Measurements from ENCODE around the gene DDIT4L. TPM values are rescaled to one million over a fixed set of nuclear protein-coding genes. Genes with fewer than 3 reads are reported as not detected.

The DDIT4L gene
- total and polyA plus RNA-seq, 2 donors (not counting 3 experiments of a cell fraction or from before 2014, with no cell fraction given) = 0.73 to 2.0 TPM

DNA sequence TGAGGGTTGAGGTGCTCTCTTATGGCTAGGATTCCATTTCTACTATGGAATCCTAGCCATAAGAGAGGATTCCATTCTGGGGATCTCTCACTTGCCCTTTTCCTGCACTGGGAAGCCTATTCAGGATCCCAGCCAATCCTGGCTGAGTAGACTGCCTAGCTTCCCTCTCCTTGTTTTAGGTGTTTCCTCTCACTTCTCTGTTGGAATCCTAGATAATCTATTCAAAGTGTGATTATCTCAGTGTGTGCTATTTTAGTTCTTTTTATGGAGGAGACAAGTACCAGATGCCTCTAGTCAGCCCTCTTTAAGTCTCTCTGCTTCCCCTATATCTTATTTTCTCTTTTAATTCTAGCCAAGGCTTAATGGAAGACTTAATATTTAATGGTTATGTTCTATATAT, 34.5 kb upstream of the DDIT4L start:
- H3K9ac ChIP-seq (replicated peaks; ENCODE audit: extremely low read depth, insufficient read depth, low read length) = no peak overlapping the region

More for the DNA sequence above, 34.5 kb upstream of the DDIT4L start:
- Histone ChIP-seq H3K9me3 (replicated peaks; ENCODE audit: control insufficient read depth, insufficient read depth, low read length) (no peaks in the 10 kb centered on the region), H2AFZ (ENCODE audit: low read depth, low read length) (no peak overlapping the region), H3K27me3 (ENCODE audit: control insufficient read depth in 2 of 2, insufficient read depth in 2 of 2, low read length in 2 of 2) (no peaks in the 10 kb centered on the region), H3K79me2 (ENCODE audit: control insufficient read depth, insufficient read depth, low read length) (no peaks in the 10 kb centered on the region), H3K4me2 (ENCODE audit: insufficient read depth, low read length) (no peak overlapping the region), H3K4me1 (ENCODE audit: control insufficient read depth, extremely low read depth, insufficient read depth, low read length) (no peaks in the 10 kb centered on the region), H3K4me3 (replicated peaks in 1 of 3; ENCODE audit: insufficient read depth in 1 of 3, low read depth in 1 of 3, low read length in 3 of 3) (no peak overlapping the region), H3K27ac (ENCODE audit: insufficient read depth, low read depth, low read length) (no peak overlapping the region), H3K9me1 (replicated peaks; ENCODE audit: control insufficient read depth, extremely low read depth, insufficient read depth, low read length) (no peaks in the 10 kb centered on the region), H4K20me1 (replicated peaks; ENCODE audit: control insufficient read depth, extremely low read depth, insufficient read depth, low read length) (no peaks in the 10 kb centered on the region), H3K36me3 (ENCODE audit: control insufficient read depth in 2 of 2, extremely low read depth in 1 of 2, insufficient read depth in 2 of 2, low read length in 2 of 2) (no peaks in the 10 kb centered on the region)
- CTCF ChIA-PET = interaction anchor here (1.5 to 1.6 kb wide), 2 partner anchors 11 to 22 kb away, joined by 4 read pairs; no protein-coding TSS in a partner anchor
- BruUV-seq (replicated peaks) = no TSS peak
- DNase-seq (ENCODE audit: low read depth, low spot score) (no peak), FAIRE-seq (no peak)
- dilution Hi-C loops (cut with MboI; ENCODE audit: extremely low pct_ligation_motif_present, low sequenced_read_pairs) = no loop called here
- POLR2A ChIA-PET = no interaction called here
- TF ChIP-seq MYC (IDR thresholded peaks at IDR 0.05; ENCODE audit: low read depth, low read length) (no peak), GATA2 (IDR thresholded peaks at IDR 0.05; ENCODE audit: insufficient read depth, insufficient read length, low read depth, low read length) (no peak), JUN (IDR thresholded peaks at IDR 0.05; ENCODE audit: borderline replicate concordance, insufficient read depth, insufficient read length, low read depth) (no peak), POLR2AphosphoS5 (IDR thresholded peaks at IDR 0.05; ENCODE audit: insufficient read depth, low read depth, low read length) (no peak), POLR2A (IDR thresholded peaks at IDR 0.05; ENCODE audit: low read depth, low read length) (no peak), CTCF (IDR thresholded peaks at IDR 0.05; ENCODE audit: extremely low read depth in 1 of 2, insufficient read depth in 1 of 2, low read depth in 1 of 2, low read length in 2 of 2) (no peak), FOS (IDR thresholded peaks at IDR 0.05; ENCODE audit: borderline replicate concordance, insufficient read depth, low read length) (no peak), MAX (IDR thresholded peaks at IDR 0.05; ENCODE audit: insufficient read depth, insufficient read length) (no peak), EZH2 (IDR thresholded peaks at IDR 0.05; ENCODE audit: borderline replicate concordance, low read depth, low read length, severe bottlenecking) (no peak)
- intact Hi-C loops (cut with micrococcal nuclease) = no loop called here

Data from endothelial cell of umbilical vein (primary cell).